ENCODE data around the gene OBSL1. TPM values are rescaled to one million over a fixed set of nuclear protein-coding genes. Genes with fewer than 3 reads are reported as not detected.

Gene OBSL1
- total RNA-seq, 1 donor from 2014 or later: 122 TPM

DNA sequence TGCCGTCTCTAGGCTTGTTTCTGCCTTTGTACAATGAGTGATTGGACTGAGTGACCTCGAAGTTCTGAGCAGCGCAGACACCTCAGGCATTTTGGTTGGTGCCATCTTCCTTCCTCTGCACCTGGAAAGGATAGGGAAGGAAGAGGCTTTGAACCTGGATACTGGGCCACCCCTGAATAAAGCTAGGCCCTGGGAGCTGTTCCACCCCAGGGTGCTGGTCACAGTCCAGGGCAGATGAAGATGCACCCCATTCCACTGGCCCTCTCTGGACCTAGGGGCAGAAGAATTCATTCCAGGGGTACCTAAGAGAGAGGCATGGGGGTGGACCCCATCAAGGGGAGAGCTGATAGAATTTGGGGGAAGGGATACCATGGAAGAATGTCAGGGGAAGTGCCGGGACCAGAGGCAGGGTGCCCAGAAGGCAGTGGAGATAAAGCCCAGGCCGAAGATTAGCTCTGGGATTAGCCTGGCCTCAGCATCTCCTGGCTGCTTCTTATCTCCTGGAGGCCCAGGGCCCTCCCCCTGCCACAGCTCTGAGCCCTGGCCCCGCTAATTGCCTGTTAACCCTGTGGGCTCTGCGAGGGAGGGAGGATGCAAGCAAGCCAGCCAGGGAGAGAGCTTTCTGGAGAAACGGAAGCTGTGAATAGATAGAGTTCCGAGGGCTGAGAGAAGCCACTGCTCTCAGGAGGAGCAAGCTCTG, 45.7 kb downstream of the OBSL1 start:
- H3K4me1 Mint-ChIP-seq: peaks cover 61% of the 10 kb centered on the region
- no peak for DNase-seq (ENCODE audit: low read depth, low spot score)
- peaks cover 61% of the 10 kb centered on the region for H3K27me3 Mint-ChIP-seq (ENCODE audit: low read depth)
- peak overlapping the region; percentile 66 for H3K4me3 Mint-ChIP-seq
- peak overlapping the region; percentile 88 for H3K27ac Mint-ChIP-seq (ENCODE audit: unreplicated experiment)
- H3K36me3 Mint-ChIP-seq (ENCODE audit: low read depth): no peaks in the 10 kb centered on the region
- H3K9me3 Mint-ChIP-seq: no peaks in the 10 kb centered on the region
- TF ChIP-seq, protein P1, sequence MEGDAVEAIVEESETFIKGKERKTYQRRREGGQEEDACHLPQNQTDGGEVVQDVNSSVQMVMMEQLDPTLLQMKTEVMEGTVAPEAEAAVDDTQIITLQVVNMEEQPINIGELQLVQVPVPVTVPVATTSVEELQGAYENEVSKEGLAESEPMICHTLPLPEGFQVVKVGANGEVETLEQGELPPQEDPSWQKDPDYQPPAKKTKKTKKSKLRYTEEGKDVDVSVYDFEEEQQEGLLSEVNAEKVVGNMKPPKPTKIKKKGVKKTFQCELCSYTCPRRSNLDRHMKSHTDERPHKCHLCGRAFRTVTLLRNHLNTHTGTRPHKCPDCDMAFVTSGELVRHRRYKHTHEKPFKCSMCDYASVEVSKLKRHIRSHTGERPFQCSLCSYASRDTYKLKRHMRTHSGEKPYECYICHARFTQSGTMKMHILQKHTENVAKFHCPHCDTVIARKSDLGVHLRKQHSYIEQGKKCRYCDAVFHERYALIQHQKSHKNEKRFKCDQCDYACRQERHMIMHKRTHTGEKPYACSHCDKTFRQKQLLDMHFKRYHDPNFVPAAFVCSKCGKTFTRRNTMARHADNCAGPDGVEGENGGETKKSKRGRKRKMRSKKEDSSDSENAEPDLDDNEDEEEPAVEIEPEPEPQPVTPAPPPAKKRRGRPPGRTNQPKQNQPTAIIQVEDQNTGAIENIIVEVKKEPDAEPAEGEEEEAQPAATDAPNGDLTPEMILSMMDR (conservative IDR thresholded peaks at IDR 0.05): no peak

DNA sequence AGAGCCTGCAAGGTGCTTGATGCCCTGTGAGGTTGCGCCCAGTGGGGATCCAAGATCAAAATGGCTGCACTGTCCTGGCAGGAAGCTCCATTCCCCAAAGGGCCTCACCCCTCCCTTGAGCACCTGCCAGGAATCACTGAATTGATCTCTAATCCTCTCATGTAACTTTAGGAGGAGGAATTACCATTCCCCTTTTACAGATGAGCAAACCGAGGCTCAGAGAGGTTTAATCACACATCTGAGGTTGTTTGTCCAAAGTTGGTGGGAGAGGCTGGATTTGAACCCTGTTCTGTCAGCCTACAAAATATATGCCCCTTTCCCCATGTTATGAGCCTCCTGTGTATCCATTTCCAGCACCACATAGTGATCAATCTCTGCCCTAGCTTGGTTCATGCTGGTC, 46.5 kb downstream of the OBSL1 start:
- H3K36me3 Mint-ChIP-seq (ENCODE audit: low read depth): no peaks in the 10 kb centered on the region
- H3K4me3 Mint-ChIP-seq: no peak overlapping the region
- TF ChIP-seq, protein P1 (conservative IDR thresholded peaks at IDR 0.05): no peak
- no peaks in the 10 kb centered on the region for H3K9me3 Mint-ChIP-seq
- peaks cover 58% of the 10 kb centered on the region for H3K27me3 Mint-ChIP-seq (ENCODE audit: low read depth)
- no peak overlapping the region for H3K27ac Mint-ChIP-seq (ENCODE audit: unreplicated experiment)
- DNase-seq (ENCODE audit: low read depth, low spot score): no peak
- peaks cover 54% of the 10 kb centered on the region for H3K4me1 Mint-ChIP-seq

DNA sequence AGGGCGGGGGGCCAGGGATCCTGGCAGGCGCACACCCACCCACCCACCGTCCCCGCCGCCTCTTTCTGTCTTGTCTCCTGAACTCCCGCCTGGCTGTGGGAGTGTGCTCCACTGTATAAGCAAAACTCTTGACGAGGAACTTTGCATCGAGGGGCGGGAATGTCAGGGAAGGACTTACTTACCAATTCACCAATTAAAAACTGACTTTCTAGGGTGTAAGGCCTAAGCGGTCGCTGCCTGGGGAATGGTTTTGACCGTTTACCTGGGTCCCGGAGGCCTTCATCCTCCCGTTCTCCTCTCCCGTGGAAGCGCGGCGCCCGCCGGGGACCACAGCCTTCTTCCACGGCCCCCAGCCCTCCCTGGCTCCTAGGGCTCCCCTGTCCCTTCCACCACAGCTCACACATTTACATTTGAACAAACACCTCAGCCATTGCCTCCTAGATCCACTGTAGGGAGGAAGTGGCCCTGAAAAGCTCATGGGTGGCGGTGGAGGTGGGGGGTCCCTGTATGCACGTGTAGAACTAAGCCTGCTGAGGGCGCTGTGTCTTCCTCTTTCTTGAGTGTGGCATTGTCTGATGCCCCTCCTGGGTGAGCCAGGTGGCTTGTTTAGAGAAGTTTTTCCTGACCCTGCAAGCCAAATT, 48.2 kb downstream of the OBSL1 start:
- Mint-ChIP-seq H3K4me3 (peak overlapping the region; percentile 34), H3K9me3 (no peaks in the 10 kb centered on the region), H3K4me1 (peaks cover 59% of the 10 kb centered on the region), H3K27ac (ENCODE audit: unreplicated experiment) (no peak overlapping the region), H3K36me3 (ENCODE audit: low read depth) (no peaks in the 10 kb centered on the region), H3K27me3 (ENCODE audit: low read depth) (peaks cover 46% of the 10 kb centered on the region)
- TF ChIP-seq, protein P1 (conservative IDR thresholded peaks at IDR 0.05): no peak
- DNase-seq (ENCODE audit: low read depth, low spot score): no peak

DNA sequence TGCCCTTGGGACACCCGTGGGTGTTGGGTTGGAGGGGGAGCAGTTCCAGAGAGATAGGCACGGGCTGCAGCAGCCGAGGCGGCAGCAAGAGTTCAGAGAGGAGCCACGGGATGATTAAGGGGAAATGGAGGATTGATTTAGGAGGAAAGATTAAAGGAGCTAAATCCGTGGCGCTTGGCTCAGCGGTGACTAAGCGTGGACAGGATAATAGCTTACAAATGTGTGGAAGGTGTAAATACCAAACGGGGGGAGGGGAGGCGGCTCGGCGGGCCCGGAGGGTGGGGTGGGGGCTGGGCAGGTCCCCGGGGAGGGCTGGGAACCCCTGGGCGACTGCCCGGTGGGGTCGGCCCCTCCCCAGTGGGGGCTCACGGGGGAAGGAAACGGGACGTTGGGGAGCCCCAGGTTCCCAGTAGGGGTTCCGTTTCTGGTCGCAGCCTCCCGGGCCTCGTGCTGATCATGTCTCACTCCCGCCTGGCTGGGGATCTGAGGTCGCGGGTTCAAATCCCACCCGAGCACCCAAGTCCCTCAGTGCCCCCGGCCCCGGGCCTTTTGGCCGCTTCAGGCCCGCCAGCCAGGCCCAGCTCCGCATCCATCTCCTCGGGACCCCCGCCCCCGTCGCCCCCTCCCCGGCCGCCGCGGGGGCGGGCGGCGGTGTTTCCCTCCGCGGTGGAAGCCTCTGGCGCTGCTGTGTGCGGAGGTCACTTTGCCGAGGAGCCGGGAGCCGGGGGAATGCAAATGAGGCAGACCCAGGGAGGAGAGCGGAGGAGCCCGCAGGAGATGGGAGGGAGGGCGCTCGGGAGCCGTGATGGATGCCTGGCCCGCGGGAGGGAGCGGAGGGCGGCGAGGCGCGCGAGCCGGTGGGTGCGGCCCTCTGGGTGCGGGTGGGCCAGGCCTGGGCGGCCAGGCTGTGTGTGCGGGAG, 49.0 kb downstream of the OBSL1 start:
- DNase-seq (ENCODE audit: low read depth, low spot score): peak; percentile 60
- peaks cover 61% of the 10 kb centered on the region for H3K4me1 Mint-ChIP-seq
- H3K27ac Mint-ChIP-seq (ENCODE audit: unreplicated experiment): no peak overlapping the region
- H3K9me3 Mint-ChIP-seq: no peaks in the 10 kb centered on the region
- TF ChIP-seq, protein P1 (conservative IDR thresholded peaks at IDR 0.05): no peak
- H3K36me3 Mint-ChIP-seq (ENCODE audit: low read depth): no peaks in the 10 kb centered on the region
- H3K4me3 Mint-ChIP-seq: peak overlapping the region; percentile 39
- peaks cover 48% of the 10 kb centered on the region for H3K27me3 Mint-ChIP-seq (ENCODE audit: low read depth)

DNA sequence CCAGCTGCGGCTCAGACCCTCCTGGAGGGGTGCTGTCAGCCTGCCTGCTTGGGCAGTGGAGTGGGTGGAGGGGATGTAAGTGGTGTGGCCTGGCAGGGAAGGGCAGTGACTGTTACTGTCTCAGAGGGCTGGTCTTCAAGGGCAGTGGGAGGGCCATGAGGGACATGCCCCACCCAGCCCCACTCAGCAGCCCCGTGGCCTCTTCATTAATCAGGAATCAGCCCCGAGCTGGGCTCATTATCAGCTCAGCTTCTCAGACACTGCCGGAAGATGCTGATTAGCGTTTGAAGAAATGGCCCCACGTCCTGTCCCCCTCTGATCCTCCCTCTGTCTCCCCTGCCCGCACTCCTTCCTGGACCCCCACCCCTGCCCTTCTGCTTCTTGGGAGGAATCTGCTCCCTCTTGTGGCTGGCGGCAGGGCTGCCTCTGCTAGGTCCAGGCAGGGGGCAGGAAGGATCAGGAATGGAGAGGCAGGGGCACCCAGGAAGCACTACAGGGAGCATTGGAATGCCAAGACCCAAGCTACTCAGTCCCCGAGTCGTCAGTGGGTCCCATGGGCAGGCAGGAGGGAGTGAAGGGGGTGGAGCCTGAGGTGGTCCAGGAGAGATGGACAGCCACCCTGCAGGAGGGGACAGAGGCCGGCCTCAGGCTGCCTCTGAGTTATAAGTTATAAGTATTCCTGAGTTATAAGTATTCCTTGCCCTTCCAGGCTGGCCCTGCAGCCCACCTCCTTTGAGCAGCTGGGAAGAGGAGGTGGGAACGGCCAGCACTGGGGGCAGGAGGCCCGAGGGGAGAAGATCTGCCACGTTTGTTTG, 50.1 kb downstream of the OBSL1 start:
- DNase-seq (ENCODE audit: low read depth, low spot score): no peak
- no peaks in the 10 kb centered on the region for H3K9me3 Mint-ChIP-seq
- TF ChIP-seq, protein P1 (conservative IDR thresholded peaks at IDR 0.05): peak; percentile 72
- H3K27ac Mint-ChIP-seq (ENCODE audit: unreplicated experiment): no peak overlapping the region
- peak overlapping the region; percentile 64 for H3K4me3 Mint-ChIP-seq
- peaks cover 61% of the 10 kb centered on the region for H3K4me1 Mint-ChIP-seq
- peaks cover 50% of the 10 kb centered on the region for H3K27me3 Mint-ChIP-seq (ENCODE audit: low read depth)
- H3K36me3 Mint-ChIP-seq (ENCODE audit: low read depth): no peaks in the 10 kb centered on the region

All from neural crest cell (in vitro differentiated cells).